Adrenal gland (tissue), 12 donors: Measurements from ENCODE around the gene HNRNPA3. TPM values are rescaled to one million over a fixed set of nuclear protein-coding genes. Genes with fewer than 3 reads are reported as not detected.
A peak's percentile ranks its signal among the peaks of the same experiment; 100 is the strongest.

Experiments used
- DNase-seq, 7 donors: peaks; one replicate each; pipeline ENCODE4 v3.0.0-alpha.2; 2019 to 2020
- H3K27ac ChIP-seq, 5 donors: fragments of 200-600 bp; sonication (generic) in 4 of 5; 1 replicate in 3 of 5; 2 replicates in 2 of 5; pipeline versions ENCODE4 v1.5.1 to v1.8.0; 2016 to 2020; ENCODE audit warnings: mild to moderate bottlenecking in 1 of 5
- H3K27me3 ChIP-seq: fragments of 200-600 bp; 2 replicates; pipeline ENCODE4 v1.8.0; 2021
- H3K36me3 ChIP-seq, 2 donors: fragments of 200-600 bp; replicated peaks in 1 of 2; 1 replicate in 1 of 2; 2 replicates in 1 of 2; pipeline versions ENCODE4 v1.5.1 to v1.8.0; 2018 to 2022
- H3K4me1 ChIP-seq, 2 donors: fragments of 200-600 bp; replicated peaks in 1 of 2; 1 replicate in 1 of 2; 2 replicates in 1 of 2; pipeline versions ENCODE4 v1.5.1 to v1.8.0; 2018 to 2021
- H3K4me3 ChIP-seq, 4 donors: fragments of 200-600 bp; sonication (generic) in 3 of 4; one replicate each; pipeline ENCODE4 v1.5.1; 2016 to 2018
- H3K9me3 ChIP-seq, 3 donors: fragments of 200-600 bp; sonication (generic) in 1 of 3; replicated peaks in 1 of 3; 1 replicate in 2 of 3; 2 replicates in 1 of 3; pipeline versions ENCODE4 v1.5.1 to v1.8.0; 2016 to 2021
- POLR2A ChIP-seq, 2 donors: fragments of 450-650 bp; IDR thresholded peaks; one replicate each; pipeline ENCODE4 v1.6.1; 2017; ENCODE audit warnings: antibody characterized with exemption in 2 of 2, mild to moderate bottlenecking in 2 of 2, moderate library complexity in 1 of 2
- WGBS, 4 donors: extraction: QIAGEN DNeasy Blood & Tissue Kit in 2 of 4; methylation state at CpG; one replicate each; pipeline versions ENCODE4 v1.1.5 to v1.1.7; 2013 to 2017; 5-methylcytosine and 5-hydroxymethylcytosine counted together
- intact Hi-C, 2 donors: fragments of 100-400 bp; cut with DNase I; formaldehyde crosslinking; loops; one replicate each; pipeline versions ENCODE4 v1.14.1 to v1.15.0; 2022 to 2023
- polyA plus RNA-seq, 3 donors: library from polyadenylated mRNA; stranded (reverse); fragments of 200-250 nt in 2 of 3; fragments of 350-450 nt in 1 of 3; fragmentation: Illumina TruSeq in 1 of 3; extraction: RNeasy Lipid Tissue Mini Kit (QIAGEN cat#74804) in 1 of 3; gene quantifications; one replicate each; pipeline ENCODE4 v1.2.3, GENCODE V29; 2013 to 2014
- total RNA-seq, 9 donors: library from RNA; depleted of rRNA in 4 of 9; stranded (reverse); fragments of >200 nt in 4 of 9; fragments of 120-200 nt in 1 of 9; fragmentation: NEBNext Ultra II Directional in 1 of 9; extraction: Animal tissue kit (Norgen Biotek cat#: 25700) in 1 of 9; gene quantifications; one replicate each; pipeline versions ENCODE4 v1.1.0 to v1.2.4, GENCODE V29; 2013 to 2023
- TF ChIP-seq, protein P1 (sequence below), 6 experiments: fragments of 450-650 bp in 4 of 6; fragments of 200-600 bp in 2 of 6; sonication (generic) in 1 of 6; IDR thresholded peaks; 1 replicate in 5 of 6; 2 replicates in 1 of 6; pipeline versions ENCODE4 v1.5.1 to v1.8.0; 2016 to 2021; ENCODE audit warnings: antibody characterized with exemption in 6 of 6, mild to moderate bottlenecking in 2 of 6, moderate library complexity in 1 of 6
- donor health status: healthy with polysubstance abuse.
- donor health status: Bipolar disorder and iron deficiency.
- donor health status: DM: yes; HTN: yes; CAD: no.
- donor health status: DM: no; HTN: no; CAD: no.
- donor health status: DM: no; HTN: no; CAD: no.
- donor health status: DM: yes; HTN: yes; CAD: no.

HNRNPA3 gene
- total and polyA plus RNA-seq, 12 donors, result 22.6 to 223 (median 107) TPM

DNA sequence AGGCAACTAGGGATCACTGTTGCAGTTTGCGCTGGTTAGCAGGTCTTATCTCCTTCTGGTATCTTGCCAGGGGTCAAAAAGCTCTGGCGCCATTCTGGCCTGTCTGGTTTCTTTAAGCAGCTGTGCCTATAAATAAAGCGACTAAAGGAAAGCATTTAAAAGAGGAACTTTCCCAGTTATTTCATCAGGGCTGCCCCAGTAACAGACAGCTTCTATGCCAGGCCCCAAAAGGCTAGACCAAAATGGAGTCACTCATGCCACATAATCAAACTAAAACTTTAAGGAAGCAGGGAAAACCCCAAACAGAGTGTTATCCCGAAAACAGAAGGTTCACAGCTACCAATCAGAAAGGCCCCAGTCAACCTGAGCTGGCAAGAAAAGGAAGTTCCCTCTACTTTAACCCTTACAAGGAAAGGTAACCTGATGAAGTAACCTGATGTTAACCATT lies 41.2 kb upstream of the HNRNPA3 start:
- H3K27ac ChIP-seq, result no peak overlapping the region
- 64 to 73% (median 68%) methylated on average over 4 of the region's 4 CpGs for WGBS, 4 donors
- intact Hi-C loops, result no loop called here

DNA sequence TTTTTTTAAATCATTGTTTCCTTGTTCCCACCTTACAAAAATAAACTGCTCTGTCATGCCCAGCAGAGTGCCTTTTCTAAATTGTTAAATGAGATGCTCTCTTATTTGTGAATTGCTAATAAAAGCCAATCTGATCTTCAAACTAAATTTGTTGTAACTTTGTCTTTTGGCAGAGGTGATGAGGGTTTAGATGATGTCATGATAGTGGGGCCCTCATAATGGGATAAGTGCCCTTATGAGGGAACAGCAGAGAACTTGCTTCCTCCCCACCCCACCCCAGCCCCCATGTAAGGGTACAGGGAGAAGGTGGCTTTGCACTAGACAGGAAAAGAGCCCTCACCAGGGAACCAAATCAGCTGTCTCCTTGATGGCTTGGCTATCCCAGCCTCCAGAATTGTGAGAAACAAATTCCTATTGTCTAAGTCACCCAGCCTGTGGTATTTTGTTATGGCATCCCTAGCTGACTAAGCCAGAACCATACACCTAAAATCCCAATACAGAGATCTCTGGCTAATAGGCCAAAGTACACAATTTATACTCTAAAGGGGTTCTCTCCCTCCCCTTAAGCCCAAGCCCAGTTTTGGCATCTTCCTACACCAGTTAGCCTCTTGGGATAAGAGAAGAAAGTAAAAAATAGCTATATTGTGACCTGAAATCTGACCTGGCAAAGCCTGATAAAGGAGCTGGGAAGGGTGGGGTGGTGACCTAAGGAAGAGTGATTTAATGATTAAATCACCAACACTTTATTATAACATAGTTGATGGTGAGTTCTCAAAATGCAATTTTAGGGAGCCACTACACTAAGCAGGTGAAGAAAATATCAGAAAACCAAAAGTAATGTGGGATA lies 40.3 kb upstream of the HNRNPA3 start:
- H3K4me3 ChIP-seq, result no peak overlapping the region
- intact Hi-C loops, result no loop called here
- TF ChIP-seq POLR2A (IDR thresholded peaks at IDR 0.05), result no peak
- TF ChIP-seq, protein P1, sequence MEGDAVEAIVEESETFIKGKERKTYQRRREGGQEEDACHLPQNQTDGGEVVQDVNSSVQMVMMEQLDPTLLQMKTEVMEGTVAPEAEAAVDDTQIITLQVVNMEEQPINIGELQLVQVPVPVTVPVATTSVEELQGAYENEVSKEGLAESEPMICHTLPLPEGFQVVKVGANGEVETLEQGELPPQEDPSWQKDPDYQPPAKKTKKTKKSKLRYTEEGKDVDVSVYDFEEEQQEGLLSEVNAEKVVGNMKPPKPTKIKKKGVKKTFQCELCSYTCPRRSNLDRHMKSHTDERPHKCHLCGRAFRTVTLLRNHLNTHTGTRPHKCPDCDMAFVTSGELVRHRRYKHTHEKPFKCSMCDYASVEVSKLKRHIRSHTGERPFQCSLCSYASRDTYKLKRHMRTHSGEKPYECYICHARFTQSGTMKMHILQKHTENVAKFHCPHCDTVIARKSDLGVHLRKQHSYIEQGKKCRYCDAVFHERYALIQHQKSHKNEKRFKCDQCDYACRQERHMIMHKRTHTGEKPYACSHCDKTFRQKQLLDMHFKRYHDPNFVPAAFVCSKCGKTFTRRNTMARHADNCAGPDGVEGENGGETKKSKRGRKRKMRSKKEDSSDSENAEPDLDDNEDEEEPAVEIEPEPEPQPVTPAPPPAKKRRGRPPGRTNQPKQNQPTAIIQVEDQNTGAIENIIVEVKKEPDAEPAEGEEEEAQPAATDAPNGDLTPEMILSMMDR (IDR thresholded peaks at IDR 0.05), result no peak
- no peak for DNase-seq
- H3K27ac ChIP-seq, result no peak overlapping the region
- no peaks in the 10 kb centered on the region for H3K36me3 ChIP-seq
- H3K27me3 ChIP-seq, result no peaks in the 10 kb centered on the region
- H3K4me1 ChIP-seq, result no peaks in the 10 kb centered on the region
- H3K9me3 ChIP-seq, result no peaks in the 10 kb centered on the region

More for the DNA sequence above, 41.2 kb upstream of the HNRNPA3 start:
- no peaks in the 10 kb centered on the region for H3K9me3 ChIP-seq
- no peak overlapping the region for H3K4me3 ChIP-seq
- TF ChIP-seq POLR2A (IDR thresholded peaks at IDR 0.05), result no peak
- TF ChIP-seq, protein P1 (IDR thresholded peaks at IDR 0.05), result no peak
- H3K36me3 ChIP-seq, result no peaks in the 10 kb centered on the region
- H3K4me1 ChIP-seq, result peaks cover 3 to 4% of the 10 kb centered on the region in 2 donors
- H3K27me3 ChIP-seq, result no peaks in the 10 kb centered on the region
- DNase-seq, result peak in 1 of 7 donors; percentile 14

DNA sequence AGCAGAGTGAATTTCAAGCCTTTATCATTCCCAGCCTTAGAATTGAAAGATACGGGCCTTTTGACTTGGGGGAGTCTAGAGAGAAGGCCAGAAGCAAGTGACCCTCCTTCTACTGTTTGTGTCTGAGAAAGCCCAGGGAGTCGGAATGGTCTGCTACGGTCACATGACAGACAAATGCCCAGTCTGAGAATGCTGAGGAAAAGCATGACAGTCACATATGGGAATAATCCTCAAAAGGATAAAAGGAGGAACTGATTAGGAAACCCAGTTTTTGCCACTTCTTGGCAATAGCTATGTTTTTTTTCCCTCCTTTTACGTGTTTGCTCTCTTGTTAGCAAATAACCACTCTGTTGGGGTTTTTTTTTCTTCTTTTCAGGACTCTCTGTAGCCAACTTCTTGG lies 38.1 kb upstream of the HNRNPA3 start:
- intact Hi-C loops, result no loop called here
- no peak for DNase-seq
- WGBS, 4 donors, result 67 to 84% (median 75%) methylated on average over 4 of the region's 4 CpGs

DNA sequence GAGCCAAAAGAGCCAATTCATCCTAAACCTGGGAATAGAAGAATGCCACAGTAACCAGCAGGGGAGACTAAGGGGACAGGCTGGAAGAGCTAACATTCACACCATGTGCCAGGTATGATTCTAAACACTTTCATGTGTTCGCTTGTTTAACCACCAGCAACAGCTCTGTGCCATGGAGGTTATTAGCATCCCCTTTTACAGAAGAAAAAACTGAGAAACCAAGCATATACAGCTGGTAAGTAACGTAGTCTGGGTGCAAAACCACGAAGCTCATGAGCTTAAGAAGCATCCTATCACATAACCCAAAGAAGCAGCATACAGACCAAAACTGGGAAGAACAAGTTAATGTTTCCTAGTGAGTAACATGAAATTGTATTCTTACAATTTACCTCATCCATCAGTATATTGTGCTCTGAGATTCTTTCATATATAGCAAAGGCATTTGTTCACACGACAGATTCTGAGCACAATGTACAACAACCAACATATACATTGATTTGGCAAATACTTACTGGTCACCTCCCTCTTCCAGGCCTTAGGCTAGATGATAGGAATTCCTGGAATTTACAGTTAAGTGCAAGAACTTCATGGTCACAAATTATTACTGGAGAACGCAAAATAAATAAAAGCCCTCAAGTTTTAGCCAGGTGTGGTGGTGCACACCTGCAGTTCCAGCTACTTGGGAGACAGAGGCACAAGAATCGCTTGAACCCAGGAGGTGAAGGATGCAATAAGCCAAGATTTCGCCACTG lies 36.5 kb upstream of the HNRNPA3 start:
- no peaks in the 10 kb centered on the region for H3K9me3 ChIP-seq
- intact Hi-C loops, result no loop called here

More for the DNA sequence above, 38.1 kb upstream of the HNRNPA3 start:
- no peak overlapping the region for H3K27ac ChIP-seq
- H3K27me3 ChIP-seq, result no peaks in the 10 kb centered on the region
- no peaks in the 10 kb centered on the region for H3K4me1 ChIP-seq
- no peaks in the 10 kb centered on the region for H3K36me3 ChIP-seq
- TF ChIP-seq, protein P1 (IDR thresholded peaks at IDR 0.05), result no peak
- no peak for TF ChIP-seq POLR2A (IDR thresholded peaks at IDR 0.05)
- no peaks in the 10 kb centered on the region for H3K9me3 ChIP-seq
- H3K4me3 ChIP-seq, result no peak overlapping the region

More for the DNA sequence above, 36.5 kb upstream of the HNRNPA3 start:
- no peaks in the 10 kb centered on the region for H3K36me3 ChIP-seq
- no peak overlapping the region for H3K4me3 ChIP-seq
- WGBS, 4 donors, result 87 to 91% (median 90%) methylated on average over 7 of the region's 7 CpGs
- no peak overlapping the region for H3K27ac ChIP-seq
- H3K27me3 ChIP-seq, result no peaks in the 10 kb centered on the region
- no peak for DNase-seq
- H3K4me1 ChIP-seq, result no peaks in the 10 kb centered on the region
- TF ChIP-seq, protein P1 (IDR thresholded peaks at IDR 0.05), result no peak
- TF ChIP-seq POLR2A (IDR thresholded peaks at IDR 0.05), result no peak
